Tibial artery (tissue), 4 donors: Measurements from ENCODE around the gene SDK2.
A peak's percentile ranks its signal among the peaks of the same experiment; 100 is the strongest.

ENCODE experiments used
- DNase-seq, 2 donors: peaks; one replicate each; pipeline ENCODE4 v3.0.0-alpha.2; 2019
- H3K27ac ChIP-seq, 2 donors: fragments of 200-600 bp; sonication (generic) in 1 of 2; 1 replicate in 1 of 2; 2 replicates in 1 of 2; pipeline ENCODE4 v1.5.1; 2018 to 2019; ENCODE audit warnings: mild to moderate bottlenecking in 1 of 2
- H3K27me3 ChIP-seq, 2 donors: fragments of 200-600 bp; sonication (generic) in 1 of 2; one replicate each; pipeline versions ENCODE4 v1.5.1 to v1.6.0; 2016 to 2019
- H3K36me3 ChIP-seq, 3 donors: fragments of 200-600 bp; sonication (generic) in 2 of 3; one replicate each; pipeline ENCODE4 v1.5.1; 2016 to 2019; ENCODE audit warnings: mild to moderate bottlenecking in 2 of 3
- H3K4me1 ChIP-seq, 4 donors: fragments of 200-600 bp; sonication (generic) in 2 of 4; 1 replicate in 3 of 4; 2 replicates in 1 of 4; pipeline ENCODE4 v1.5.1; 2016 to 2019
- H3K4me3 ChIP-seq, 2 donors: fragments of 200-600 bp; sonication (generic) in 1 of 2; 1 replicate in 1 of 2; 2 replicates in 1 of 2; pipeline ENCODE4 v1.5.1; 2018 to 2019; ENCODE audit warnings: mild to moderate bottlenecking in 2 of 2
- H3K9me3 ChIP-seq, 3 donors: fragments of 200-600 bp; sonication (generic) in 1 of 3; one replicate each; pipeline ENCODE4 v1.5.1; 2016 to 2019
- intact Hi-C: fragments of 100-400 bp; cut with DNase I; formaldehyde crosslinking; loops from one replicate; pipeline ENCODE4 v1.15.0; 2023; ENCODE audit warnings: low total_unique reads
- TF ChIP-seq, protein P1 (sequence below), 2 experiments: fragments of 200-600 bp in 1 of 2; fragments of 450-650 bp in 1 of 2; IDR thresholded peaks; one replicate each; pipeline ENCODE4 v1.5.1; 2017 to 2019; ENCODE audit warnings: antibody characterized with exemption in 2 of 2, mild to moderate bottlenecking in 1 of 2, moderate library complexity in 1 of 2

Gene SDK2

GRCh38 chr17:73638556-73638955 lies 5.7 kb downstream of the SDK2 start:
- no peak for DNase-seq
- peak overlapping the region in 1 of 2 donors; percentile 58 for H3K27ac ChIP-seq
- peaks cover 0 to 24% of the 10 kb centered on the region in 2 donors for H3K27me3 ChIP-seq
- intact Hi-C loops, result no loop called here
- no peaks in the 10 kb centered on the region for H3K9me3 ChIP-seq
- TF ChIP-seq, protein P1, sequence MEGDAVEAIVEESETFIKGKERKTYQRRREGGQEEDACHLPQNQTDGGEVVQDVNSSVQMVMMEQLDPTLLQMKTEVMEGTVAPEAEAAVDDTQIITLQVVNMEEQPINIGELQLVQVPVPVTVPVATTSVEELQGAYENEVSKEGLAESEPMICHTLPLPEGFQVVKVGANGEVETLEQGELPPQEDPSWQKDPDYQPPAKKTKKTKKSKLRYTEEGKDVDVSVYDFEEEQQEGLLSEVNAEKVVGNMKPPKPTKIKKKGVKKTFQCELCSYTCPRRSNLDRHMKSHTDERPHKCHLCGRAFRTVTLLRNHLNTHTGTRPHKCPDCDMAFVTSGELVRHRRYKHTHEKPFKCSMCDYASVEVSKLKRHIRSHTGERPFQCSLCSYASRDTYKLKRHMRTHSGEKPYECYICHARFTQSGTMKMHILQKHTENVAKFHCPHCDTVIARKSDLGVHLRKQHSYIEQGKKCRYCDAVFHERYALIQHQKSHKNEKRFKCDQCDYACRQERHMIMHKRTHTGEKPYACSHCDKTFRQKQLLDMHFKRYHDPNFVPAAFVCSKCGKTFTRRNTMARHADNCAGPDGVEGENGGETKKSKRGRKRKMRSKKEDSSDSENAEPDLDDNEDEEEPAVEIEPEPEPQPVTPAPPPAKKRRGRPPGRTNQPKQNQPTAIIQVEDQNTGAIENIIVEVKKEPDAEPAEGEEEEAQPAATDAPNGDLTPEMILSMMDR (IDR thresholded peaks at IDR 0.05), result no peak
- peaks cover 0 to 38% (median 23%) of the 10 kb centered on the region in 4 donors for H3K4me1 ChIP-seq
- H3K36me3 ChIP-seq, result no peaks in the 10 kb centered on the region
- H3K4me3 ChIP-seq, result no peak overlapping the region

GRCh38 chr17:73637866-73638265 lies 6.4 kb downstream of the SDK2 start:
- Histone ChIP-seq H3K9me3 (no peaks in the 10 kb centered on the region), H3K4me3 (no peak overlapping the region), H3K27ac (no peak overlapping the region), H3K4me1 (peaks cover 0 to 31% (median 17%) of the 10 kb centered on the region in 4 donors), H3K27me3 (peaks cover 0 to 18% of the 10 kb centered on the region in 2 donors), H3K36me3 (no peaks in the 10 kb centered on the region)
- peak in 1 of 2 donors; percentile 20 for DNase-seq
- intact Hi-C loops, result no loop called here
- TF ChIP-seq, protein P1 (IDR thresholded peaks at IDR 0.05), result no peak

DNA sequence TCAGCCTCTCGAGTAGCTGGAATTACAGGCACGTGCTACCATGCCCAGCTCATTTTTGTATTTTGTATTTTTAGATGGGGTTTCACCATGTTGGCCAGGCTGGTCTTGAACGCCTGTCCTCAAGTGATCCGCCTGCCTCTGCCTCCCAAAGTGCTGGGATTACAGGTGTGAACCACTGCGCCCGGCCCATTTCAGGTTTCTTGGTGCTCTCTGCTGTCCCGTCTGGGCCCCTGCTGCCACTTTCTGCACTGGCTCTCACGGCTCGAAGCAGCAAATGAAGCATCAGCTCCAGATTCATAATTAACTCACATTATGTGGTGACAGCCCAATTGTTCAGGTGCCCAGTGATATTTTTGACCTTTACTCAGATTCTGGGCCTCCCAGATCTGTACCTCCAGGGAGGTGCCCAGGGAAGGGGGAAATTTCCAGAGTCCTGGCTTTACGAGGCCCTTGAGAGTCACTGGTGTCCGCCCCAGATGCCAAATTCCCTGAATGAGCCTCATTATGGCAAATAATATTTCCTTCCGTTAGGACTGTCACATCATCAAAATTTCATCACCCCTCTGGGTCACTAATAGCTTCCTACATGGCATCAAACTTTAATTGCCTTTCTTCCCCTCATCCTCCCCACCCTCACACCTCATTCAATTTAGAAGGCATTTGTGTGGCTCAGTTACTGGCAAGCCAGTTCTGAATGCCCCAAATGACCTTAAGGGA lies 9.0 kb downstream of the SDK2 start:
- H3K36me3 ChIP-seq, result no peaks in the 10 kb centered on the region
- H3K27me3 ChIP-seq, result peaks cover 0 to 6% of the 10 kb centered on the region in 2 donors
- H3K9me3 ChIP-seq, result no peaks in the 10 kb centered on the region
- H3K4me1 ChIP-seq, result peaks cover 0 to 16% (median 9%) of the 10 kb centered on the region in 4 donors
- intact Hi-C loops, result no loop called here
- peak in 1 of 2 donors; percentile 53 for DNase-seq
- H3K4me3 ChIP-seq, result no peak overlapping the region
- TF ChIP-seq, protein P1 (IDR thresholded peaks at IDR 0.05), result no peak
- no peak overlapping the region for H3K27ac ChIP-seq

GRCh38 chr17:73634629-73635028 lies 9.6 kb downstream of the SDK2 start:
- Histone ChIP-seq H3K27ac (no peak overlapping the region), H3K36me3 (no peaks in the 10 kb centered on the region), H3K27me3 (peaks cover 0 to 6% of the 10 kb centered on the region in 2 donors), H3K4me3 (no peak overlapping the region), H3K9me3 (no peaks in the 10 kb centered on the region), H3K4me1 (peaks cover 0 to 10% (median 6%) of the 10 kb centered on the region in 4 donors)
- intact Hi-C loops, result no loop called here
- no peak for DNase-seq
- TF ChIP-seq, protein P1 (IDR thresholded peaks at IDR 0.05), result no peak

DNA sequence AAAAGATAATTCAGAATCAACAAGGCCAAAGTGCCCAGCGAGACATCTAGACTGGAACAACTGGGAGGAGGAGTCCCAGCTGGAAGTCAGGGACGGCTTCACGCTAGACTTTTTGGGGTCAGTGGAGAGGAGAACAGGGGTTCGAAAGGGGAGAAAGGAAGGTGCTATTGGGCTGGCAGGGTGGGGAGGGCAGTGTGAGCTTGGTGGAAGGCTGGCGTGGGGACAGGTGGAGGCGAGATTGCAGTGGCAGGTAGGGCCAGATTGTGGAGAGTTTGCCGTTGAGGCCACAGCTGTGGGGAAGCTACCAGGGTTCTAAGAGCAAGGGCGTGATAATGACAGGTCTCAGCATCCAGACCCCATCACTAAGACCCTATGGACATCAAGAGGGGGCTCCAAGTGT lies 10.5 kb downstream of the SDK2 start:
- Histone ChIP-seq H3K27me3 (peaks cover 0 to 7% of the 10 kb centered on the region in 2 donors), H3K36me3 (no peaks in the 10 kb centered on the region), H3K27ac (no peak overlapping the region), H3K9me3 (no peaks in the 10 kb centered on the region), H3K4me1 (peaks cover 0 to under 1% (median under 1%) of the 10 kb centered on the region in 4 donors), H3K4me3 (no peak overlapping the region)
- intact Hi-C loops, result no loop called here
- TF ChIP-seq, protein P1 (IDR thresholded peaks at IDR 0.05), result no peak
- peak in 1 of 2 donors; percentile 19 for DNase-seq
